Smooth muscle cell (in vitro differentiated cells): ENCODE data around the gene EMP3. TPM values are rescaled to one million over a fixed set of nuclear protein-coding genes. Genes with fewer than 3 reads are reported as not detected.

ENCODE experiments used
- DNase-seq: peaks from one replicate; lab custom pipeline; 2025; ENCODE audit not compliant: unreplicated experiment; lab: John Stamatoyannopoulos, UW
- H2AFZ ChIP-seq: fragments of 200-600 bp; sonication (generic); 2 replicates; pipeline ENCODE4 v1.6.0; 2016; ENCODE audit warnings: antibody characterized with exemption, low read depth, mild to moderate bottlenecking
- H3F3A ChIP-seq: fragments of 200-600 bp; sonication (generic); 2 replicates; pipeline ENCODE4 v1.6.0; 2017; ENCODE audit warnings: antibody characterized with exemption, low read depth
- H3K27ac ChIP-seq: fragments of 200-600 bp; sonication (generic); 2 replicates; pipeline ENCODE4 v1.5.1; 2016; ENCODE audit warnings: low read depth, mild to moderate bottlenecking
- H3K27me3 ChIP-seq: fragments of 200-600 bp; sonication (generic); 2 replicates; pipeline ENCODE4 v1.6.1; 2016; ENCODE audit warnings: low read depth, mild to moderate bottlenecking
- H3K36me3 ChIP-seq: fragments of 200-600 bp; sonication (generic); 2 replicates; pipeline ENCODE4 v1.5.1; 2016; ENCODE audit warnings: low read depth
- H3K4me1 ChIP-seq: fragments of 200-600 bp; sonication (generic); 2 replicates; pipeline ENCODE4 v1.5.1; 2016; ENCODE audit warnings: low read depth
- H3K4me2 ChIP-seq: fragments of 200-600 bp; sonication (generic); 2 replicates; pipeline ENCODE4 v1.6.0; 2016; ENCODE audit warnings: mild to moderate bottlenecking
- H3K4me3 ChIP-seq: fragments of 200-600 bp; sonication (generic); 2 replicates; pipeline ENCODE4 v1.5.1; 2016; ENCODE audit warnings: mild to moderate bottlenecking
- H3K79me2 ChIP-seq: fragments of 200-600 bp; sonication (generic); 2 replicates; pipeline ENCODE4 v1.6.0; 2016; ENCODE audit warnings: low read depth, mild to moderate bottlenecking
- H3K9ac ChIP-seq: fragments of 200-600 bp; sonication (generic); 2 replicates; pipeline ENCODE4 v1.6.0; 2016; ENCODE audit warnings: low read depth
- H3K9me3 ChIP-seq: fragments of 200-600 bp; sonication (generic); replicated peaks from 2 replicates; pipeline ENCODE4 v1.5.1; 2016; ENCODE audit warnings: low read depth
- H4K20me1 ChIP-seq: fragments of 200-600 bp; sonication (generic); 2 replicates; pipeline ENCODE4 v1.6.0; 2016; ENCODE audit warnings: low read depth
- WGBS: methylation state at CpG from one replicate; pipeline ENCODE4 v1.1.7; 2016; ENCODE audit warnings: low lambda C conversion rate; 5-methylcytosine and 5-hydroxymethylcytosine counted together
- polyA plus RNA-seq: library from polyadenylated mRNA; unstranded; fragments of >200 nt; fragmentation: Nextera tagmentation; extraction: Ambion mirVana; gene quantifications from 2 replicates; pipeline ENCODE4 v1.2.1, GENCODE V29; 2016
- total RNA-seq: library from RNA; depleted of rRNA; stranded (reverse); fragments of >200 nt; gene quantifications from 2 replicates; pipeline ENCODE4 v1.2.3, GENCODE V29; 2014
- TF ChIP-seq, protein P1 (sequence below): fragments of 200-600 bp; sonication (generic); IDR thresholded peaks from 2 replicates; pipeline ENCODE4 v1.5.1; 2017; ENCODE audit warnings: borderline replicate concordance, mild to moderate bottlenecking, antibody characterized with exemption; ENCODE audit not compliant: insufficient read depth, poor library complexity, severe bottlenecking

EMP3 gene
- total and polyA plus RNA-seq, 2 experiments from 2014 or later: 95.2 to 458 TPM

- TF ChIP-seq, protein P1, sequence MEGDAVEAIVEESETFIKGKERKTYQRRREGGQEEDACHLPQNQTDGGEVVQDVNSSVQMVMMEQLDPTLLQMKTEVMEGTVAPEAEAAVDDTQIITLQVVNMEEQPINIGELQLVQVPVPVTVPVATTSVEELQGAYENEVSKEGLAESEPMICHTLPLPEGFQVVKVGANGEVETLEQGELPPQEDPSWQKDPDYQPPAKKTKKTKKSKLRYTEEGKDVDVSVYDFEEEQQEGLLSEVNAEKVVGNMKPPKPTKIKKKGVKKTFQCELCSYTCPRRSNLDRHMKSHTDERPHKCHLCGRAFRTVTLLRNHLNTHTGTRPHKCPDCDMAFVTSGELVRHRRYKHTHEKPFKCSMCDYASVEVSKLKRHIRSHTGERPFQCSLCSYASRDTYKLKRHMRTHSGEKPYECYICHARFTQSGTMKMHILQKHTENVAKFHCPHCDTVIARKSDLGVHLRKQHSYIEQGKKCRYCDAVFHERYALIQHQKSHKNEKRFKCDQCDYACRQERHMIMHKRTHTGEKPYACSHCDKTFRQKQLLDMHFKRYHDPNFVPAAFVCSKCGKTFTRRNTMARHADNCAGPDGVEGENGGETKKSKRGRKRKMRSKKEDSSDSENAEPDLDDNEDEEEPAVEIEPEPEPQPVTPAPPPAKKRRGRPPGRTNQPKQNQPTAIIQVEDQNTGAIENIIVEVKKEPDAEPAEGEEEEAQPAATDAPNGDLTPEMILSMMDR: no peak
- no peak for DNase-seq
- Histone ChIP-seq H2AFZ (no peak overlapping the region), H3K36me3 (no peaks in the 10 kb centered on the region), H3F3A (no peaks in the 10 kb centered on the region), H3K27me3 (no peaks in the 10 kb centered on the region), H3K4me1 (no peaks in the 10 kb centered on the region), H3K79me2 (no peaks in the 10 kb centered on the region), H3K4me2 (no peak overlapping the region), H4K20me1 (no peaks in the 10 kb centered on the region), H3K9ac (no peak overlapping the region), H3K9me3 (no peaks in the 10 kb centered on the region), H3K4me3 (no peak overlapping the region), H3K27ac (no peak overlapping the region)
- WGBS: 90% methylated on average over 23 of the region's 23 CpGs
Observed at GRCh38 chr19:48342841-48343540, 17.6 kb downstream of the EMP3 start.

GRCh38 chr19:48344892-48345291, 19.5 kb downstream of the EMP3 start:
- Histone ChIP-seq H4K20me1 (no peaks in the 10 kb centered on the region), H2AFZ (no peak overlapping the region), H3K79me2 (no peaks in the 10 kb centered on the region), H3K36me3 (no peaks in the 10 kb centered on the region), H3K27ac (no peak overlapping the region), H3K4me1 (no peaks in the 10 kb centered on the region), H3K4me3 (no peak overlapping the region), H3F3A (no peaks in the 10 kb centered on the region), H3K4me2 (no peak overlapping the region), H3K9ac (no peak overlapping the region), H3K9me3 (no peaks in the 10 kb centered on the region), H3K27me3 (no peaks in the 10 kb centered on the region)
- TF ChIP-seq, protein P1: no peak
- no peak for DNase-seq
- WGBS: 93% methylated on average over 6 of the region's 6 CpGs

DNA sequence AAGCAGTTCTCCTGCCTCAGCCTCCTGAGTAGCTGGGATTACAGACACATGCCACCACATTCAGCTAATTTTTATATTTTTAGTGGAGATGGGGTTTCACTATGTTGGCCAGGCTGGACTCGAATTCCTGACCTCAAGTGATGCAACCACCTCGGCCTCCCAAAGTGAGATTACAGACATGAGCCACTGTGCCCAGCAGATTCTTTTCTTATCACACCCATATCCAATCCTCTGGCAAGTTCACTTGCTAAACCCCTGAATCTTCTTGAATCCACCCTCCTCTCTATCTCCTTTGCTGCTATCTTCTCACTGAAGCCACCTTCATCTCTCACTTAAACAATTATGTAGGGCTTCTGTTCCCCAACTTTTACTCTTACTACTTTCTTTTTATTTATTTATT, 20.8 kb downstream of the EMP3 start:
- no peak for DNase-seq
- 74% methylated on average over 2 of the region's 2 CpGs for WGBS

More for the DNA sequence above, 20.8 kb downstream of the EMP3 start:
- Histone ChIP-seq H3K4me2 (no peak overlapping the region), H4K20me1 (no peaks in the 10 kb centered on the region), H3K36me3 (no peaks in the 10 kb centered on the region), H3K27ac (no peak overlapping the region), H2AFZ (no peak overlapping the region), H3K79me2 (no peaks in the 10 kb centered on the region), H3K27me3 (no peaks in the 10 kb centered on the region), H3K9me3 (no peaks in the 10 kb centered on the region), H3K4me1 (no peaks in the 10 kb centered on the region), H3K9ac (no peak overlapping the region), H3F3A (no peaks in the 10 kb centered on the region), H3K4me3 (no peak overlapping the region)
- TF ChIP-seq, protein P1: no peak
